HEK293T (cell line): Measurements from ENCODE around the gene C16orf54.

Experiments
- ARNT ChIP-seq: fragments of 450-650 bp; IDR thresholded peaks from 2 replicates; pipeline ENCODE4 v1.6.1; 2017; ENCODE audit warnings: mild to moderate bottlenecking
- BHLHE40 ChIP-seq: fragments of 450-650 bp; IDR thresholded peaks from 2 replicates; pipeline ENCODE4 v1.6.1; 2016; ENCODE audit warnings: mild to moderate bottlenecking, moderate library complexity, borderline replicate concordance
- ELF4 ChIP-seq: fragments of 450-650 bp; IDR thresholded peaks from 2 replicates; pipeline ENCODE4 v1.6.1; 2017; ENCODE audit warnings: antibody characterized with exemption
- FOXA1 ChIP-seq: fragments of 450-650 bp; IDR thresholded peaks from 2 replicates; pipeline ENCODE4 v1.6.1; 2016; ENCODE audit warnings: mild to moderate bottlenecking
- FOXK2 ChIP-seq: fragments of 450-650 bp; IDR thresholded peaks from 2 replicates; pipeline ENCODE4 v1.6.1; 2016; ENCODE audit warnings: mild to moderate bottlenecking
- FOXM1 ChIP-seq: fragments of 450-650 bp; IDR thresholded peaks from 2 replicates; pipeline ENCODE4 v1.6.1; 2017; ENCODE audit warnings: mild to moderate bottlenecking, borderline replicate concordance
- HDGF ChIP-seq: fragments of 450-650 bp; IDR thresholded peaks from 2 replicates; pipeline ENCODE4 v1.6.1; 2017; ENCODE audit warnings: antibody characterized with exemption, borderline replicate concordance
- SP1 ChIP-seq: fragments of 450-650 bp; IDR thresholded peaks from 2 replicates; pipeline ENCODE4 v1.6.1; 2017
- SUZ12 ChIP-seq: fragments of 450-650 bp; IDR thresholded peaks from 2 replicates; pipeline ENCODE4 v1.6.1; 2016; ENCODE audit warnings: mild to moderate bottlenecking
- TARDBP ChIP-seq: fragments of 450-650 bp; IDR thresholded peaks from 2 replicates; pipeline ENCODE4 v1.6.1; 2016
- ZNF384 ChIP-seq: fragments of 450-650 bp; IDR thresholded peaks from 2 replicates; pipeline ENCODE4 v1.6.1; 2016

DNA sequence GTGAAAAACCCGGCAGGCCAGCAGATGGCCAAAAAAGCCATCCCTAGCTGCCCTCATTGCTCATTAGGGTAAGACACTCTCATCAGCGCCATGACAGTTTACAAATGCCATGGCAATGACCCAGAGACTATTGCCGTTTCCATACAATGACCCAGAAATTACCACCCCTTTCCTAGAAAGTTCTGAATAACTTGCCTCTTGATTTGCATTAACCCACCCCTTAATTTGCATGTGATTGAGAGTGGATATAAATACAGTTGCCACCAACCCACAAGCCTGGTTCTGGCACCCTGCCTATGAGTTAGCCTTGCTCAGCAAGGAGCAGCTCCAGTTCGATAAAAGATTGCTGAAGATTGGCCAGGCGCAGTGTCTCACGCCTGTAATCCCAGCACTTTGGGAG lies 16.1 kb upstream of the C16orf54 start:
- TF ChIP-seq SUZ12 (no peak), FOXA1 (no peak), ZNF384 (no peak), FOXK2 (no peak), BHLHE40 (no peak), TARDBP (no peak), SP1 (no peak), FOXM1 (no peak), ARNT (no peak), HDGF (no peak), ELF4 (no peak)
